Panc1 (cell line): ENCODE results near the gene SEC22A. TPM values are rescaled to one million over a fixed set of nuclear protein-coding genes. Genes with fewer than 3 reads are reported as not detected.

Experiments used
- ATAC-seq: fragments of 200-7000 bp; cut with Tn5 transposase; 2 replicates; pipeline ENCODE4 v1.9.1; 2020; ENCODE audit warnings: mild to moderate bottlenecking, moderate library complexity
- Bru-seq: library from RNA; stranded (reverse); fragments of 400-500 nt; gene quantifications from one replicate; lab custom pipeline; 2021; lab: Mats Ljungman, UMichigan
- BruChase-seq, 2 experiments: library from RNA; stranded (reverse); fragments of 400-500 nt; gene quantifications; one replicate each; lab custom pipeline; 2021; lab: Mats Ljungman, UMichigan
- BruUV-seq: library from RNA; stranded (reverse); fragments of 400-500 nt; replicated peaks from 2 replicates; lab custom pipeline; 2021; lab: Mats Ljungman, UMichigan
- CTCF ChIA-PET: fragments of 300-600 bp; sonication (Branson Sonifier 250); formaldehyde crosslinking; loops from one replicate; lab custom pipeline; 2022; ENCODE audit warnings: antibody characterized with exemption; lab: Charles Lee
- POLR2A ChIA-PET: fragments of 300-600 bp; sonication (Branson Sonifier 250); formaldehyde crosslinking; loops from one replicate; lab custom pipeline; 2022; ENCODE audit warnings: antibody characterized with exemption; lab: Charles Lee
- DNase-seq: peaks from one replicate; pipeline ENCODE4 v3.0.0-alpha.2; 2010; ENCODE audit warnings: low read depth, low spot score
- H3K27ac ChIP-seq: 2 replicates; pipeline ENCODE4 v1.5.1; 2011; ENCODE audit warnings: mild to moderate bottlenecking, low read length, inconsistent platforms
- H3K27me3 ChIP-seq: fragments of 200-500 bp; sonication (Bioruptor generic); 2 replicates; pipeline ENCODE4 v1.6.0; 2014; ENCODE audit warnings: low read length, inconsistent platforms; ENCODE audit not compliant: control insufficient read depth, insufficient read depth
- H3K36me3 ChIP-seq: fragments of 200-500 bp; sonication (Bioruptor generic); 2 replicates; pipeline ENCODE4 v1.5.1; 2014; ENCODE audit warnings: inconsistent platforms, mild to moderate bottlenecking, low read length, moderate library complexity; ENCODE audit not compliant: control insufficient read depth, insufficient read depth
- H3K4me1 ChIP-seq: 2 replicates; pipeline ENCODE4 v1.5.1; 2011; ENCODE audit warnings: inconsistent platforms, mild to moderate bottlenecking, low read length, moderate library complexity; ENCODE audit not compliant: control insufficient read depth, insufficient read depth
- H3K4me3 ChIP-seq, 2 experiments: 2 replicates each; pipeline ENCODE4 v1.5.1; 2011 to 2012; ENCODE audit warnings: low read depth in 2 of 2, low read length in 2 of 2, mild to moderate bottlenecking in 2 of 2, inconsistent platforms in 1 of 2, moderate library complexity in 1 of 2
- H3K9me3 ChIP-seq: fragments of 200-500 bp; sonication (Bioruptor generic); 2 replicates; pipeline ENCODE4 v1.5.1; 2014; ENCODE audit warnings: low read depth, mild to moderate bottlenecking, inconsistent platforms, low read length, moderate library complexity; ENCODE audit not compliant: control insufficient read depth, insufficient read depth
- POLR2AphosphoS5 ChIP-seq: IDR thresholded peaks from 2 replicates; pipeline ENCODE4 v1.6.1; 2012; ENCODE audit warnings: mild to moderate bottlenecking, low read depth, low read length, moderate library complexity
- REST ChIP-seq, 2 experiments: IDR thresholded peaks; 2 replicates each; pipeline ENCODE4 v1.6.1; 2011 to 2012; ENCODE audit warnings: low read depth in 2 of 2, control low read depth in 1 of 2, low read length in 1 of 2, mild to moderate bottlenecking in 1 of 2, moderate library complexity in 1 of 2; ENCODE audit not compliant: insufficient read depth in 1 of 2
- SIN3A ChIP-seq: IDR thresholded peaks from 2 replicates; pipeline ENCODE4 v1.6.1; 2012; ENCODE audit warnings: low read depth, mild to moderate bottlenecking, low read length, moderate library complexity, borderline replicate concordance; ENCODE audit not compliant: insufficient read depth
- TCF7L2 ChIP-seq: IDR thresholded peaks from 2 replicates; pipeline ENCODE4 v1.6.1; 2011; ENCODE audit warnings: mild to moderate bottlenecking, low read depth, low read length, inconsistent platforms
- in situ Hi-C: cut with HindIII; loops from 2 replicates; pipeline ENCODE4 v1.10.0; 2016; ENCODE audit warnings: low sequenced_read_pairs, low pct_unique_long_range_greater_than_20kb
- intact Hi-C: fragments of 100-400 bp; cut with micrococcal nuclease; formaldehyde crosslinking; loops from one replicate; pipeline ENCODE4 v1.10.0; 2022; ENCODE audit not compliant: unreplicated experiment
- long read RNA-seq: library from polyadenylated mRNA; unstranded; transcript quantifications from one replicate; pipeline ENCODE4 v2.0.0, GENCODE V29; 2021; ENCODE audit not compliant: unreplicated experiment
- polyA plus RNA-seq: library from polyadenylated mRNA; unstranded; fragments of >200 nt; gene quantifications from one replicate; pipeline ENCODE4 v1.2.1, GENCODE V29; 2012; ENCODE audit warnings: missing spikeins; ENCODE audit not compliant: insufficient read length
- total RNA-seq: library from RNA; stranded (reverse); gene quantifications from one replicate; pipeline ENCODE4 v1.2.1, GENCODE V29; 2021; ENCODE audit not compliant: unreplicated experiment
- TF ChIP-seq, protein P1 (sequence below): fragments of 450-650 bp; IDR thresholded peaks from 2 replicates; pipeline ENCODE4 v1.5.1; 2017; ENCODE audit warnings: mild to moderate bottlenecking

Gene SEC22A
- total RNA-seq (22.7 TPM), Bru-seq, nascent RNA (percentile 83 among the genes with signal in this experiment), BruChase-seq, experiment 1, labeled RNA remaining after a 2-hour chase (percentile 79 among the genes with signal in this experiment), BruChase-seq, experiment 2, labeled RNA remaining after a 6-hour chase (percentile 74 among the genes with signal in this experiment)
- polyA plus RNA-seq: 17.8 TPM
- long read RNA-seq, full-length matches to known transcripts: 21 of 30 reads
- long read RNA-seq, partial matches to known transcripts: 1 of 30 reads
- long read RNA-seq, other reads (novel, unspliced or antisense): 8 of 30 reads

GRCh38 chr3:123201557-123202427, at the start of gene SEC22A:
Gene SEC22A (plus strand): TSS chr3:123201943. CDS start chr3:123209218, 7,275 bp downstream.
- H3K9me3 ChIP-seq: no peaks in the 10 kb centered on the region
- peak; percentile 27; the same call in 1 of the 2 replicates for TF ChIP-seq SIN3A
- TF ChIP-seq REST (IDR thresholded peaks at IDR 0.05; ENCODE audit: insufficient read depth in 1 of 2, low read depth in 2 of 2, low read length in 1 of 2): no peak
- peak; percentile 90 for TF ChIP-seq POLR2AphosphoS5
- TF ChIP-seq TCF7L2: 0 out of 2 replicates have a peak, but pooled peaks have one; percentile 24
- no TSS peak for BruUV-seq
- in situ Hi-C loops: no loop called here
- peak; percentile 78 for DNase-seq
- ATAC-seq: peak; percentile 100
- H3K27me3 ChIP-seq: no peaks in the 10 kb centered on the region
- H3K4me3 ChIP-seq: peak within 1 kb of the TSS; percentile 85 to 97
- intact Hi-C loops: no loop called here
- POLR2A ChIA-PET: interaction anchor here (0.5 to 0.7 kb wide), 2 partner anchors 65 to 636 kb away, joined by 5 read pairs; no protein-coding TSS in a partner anchor
- H3K27ac ChIP-seq: peak within 1 kb of the TSS; percentile 89
- CTCF ChIA-PET: no interaction called here
- H3K36me3 ChIP-seq: no peaks in the 10 kb centered on the region
- peaks cover 15% of the 10 kb centered on the region; the same call in 1 of the 2 replicates for H3K4me1 ChIP-seq

DNA sequence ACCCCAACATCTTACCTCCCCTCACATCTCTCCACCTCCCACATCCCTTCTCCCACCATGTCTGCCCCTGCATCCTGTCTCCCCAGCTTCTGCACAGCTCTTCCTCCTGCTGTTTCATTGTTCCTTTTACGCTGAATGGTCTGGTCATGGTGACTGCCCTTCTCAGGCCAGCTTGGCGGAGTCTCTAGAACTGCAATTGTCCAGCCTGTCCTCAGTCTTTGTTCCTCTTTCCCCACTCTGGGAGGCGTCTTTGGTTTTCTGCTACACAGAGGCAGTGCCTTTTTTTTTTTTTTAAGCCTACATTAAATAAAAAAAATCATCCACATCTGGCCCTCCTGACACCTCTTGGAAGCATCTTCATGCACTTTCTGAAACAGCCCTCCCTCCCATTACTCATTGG, 49.1 kb upstream of the SEC22A start:
- DNase-seq (no peak), ATAC-seq (no peak)
- in situ Hi-C loops (no loop called here), intact Hi-C loops (no loop called here)
- no peak for TF ChIP-seq REST (IDR thresholded peaks at IDR 0.05; ENCODE audit: insufficient read depth in 1 of 2, low read depth in 2 of 2, low read length in 1 of 2)
- TF ChIP-seq, protein P1, sequence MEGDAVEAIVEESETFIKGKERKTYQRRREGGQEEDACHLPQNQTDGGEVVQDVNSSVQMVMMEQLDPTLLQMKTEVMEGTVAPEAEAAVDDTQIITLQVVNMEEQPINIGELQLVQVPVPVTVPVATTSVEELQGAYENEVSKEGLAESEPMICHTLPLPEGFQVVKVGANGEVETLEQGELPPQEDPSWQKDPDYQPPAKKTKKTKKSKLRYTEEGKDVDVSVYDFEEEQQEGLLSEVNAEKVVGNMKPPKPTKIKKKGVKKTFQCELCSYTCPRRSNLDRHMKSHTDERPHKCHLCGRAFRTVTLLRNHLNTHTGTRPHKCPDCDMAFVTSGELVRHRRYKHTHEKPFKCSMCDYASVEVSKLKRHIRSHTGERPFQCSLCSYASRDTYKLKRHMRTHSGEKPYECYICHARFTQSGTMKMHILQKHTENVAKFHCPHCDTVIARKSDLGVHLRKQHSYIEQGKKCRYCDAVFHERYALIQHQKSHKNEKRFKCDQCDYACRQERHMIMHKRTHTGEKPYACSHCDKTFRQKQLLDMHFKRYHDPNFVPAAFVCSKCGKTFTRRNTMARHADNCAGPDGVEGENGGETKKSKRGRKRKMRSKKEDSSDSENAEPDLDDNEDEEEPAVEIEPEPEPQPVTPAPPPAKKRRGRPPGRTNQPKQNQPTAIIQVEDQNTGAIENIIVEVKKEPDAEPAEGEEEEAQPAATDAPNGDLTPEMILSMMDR: no peak
- TF ChIP-seq SIN3A: no peak
- TF ChIP-seq POLR2AphosphoS5: no peak
- no peak for TF ChIP-seq TCF7L2
- no peak overlapping the region for H3K4me3 ChIP-seq
- POLR2A ChIA-PET: no interaction called here
- no peak overlapping the region for H3K27ac ChIP-seq
- no peaks in the 10 kb centered on the region for H3K9me3 ChIP-seq
- H3K27me3 ChIP-seq: no peaks in the 10 kb centered on the region
- CTCF ChIA-PET: no interaction called here
- no TSS peak for BruUV-seq
- H3K36me3 ChIP-seq: peaks cover 2% of the 10 kb centered on the region
- no peaks in the 10 kb centered on the region for H3K4me1 ChIP-seq
